AG04449 (cell line): ENCODE measurements around the gene NPFF.

Experiments
- CTCF ChIA-PET: fragments of 350-600 bp; formaldehyde crosslinking; extraction: SDS; loops from one replicate; lab custom pipeline; 2021; ENCODE audit warnings: antibody characterized with exemption; lab: Yijun Ruan, JAX
- POLR2A ChIA-PET: fragments of 400-600, 350-600 bp; formaldehyde crosslinking; extraction: SDS; loops from one replicate; lab custom pipeline; 2020; ENCODE audit warnings: antibody characterized with exemption, inconsistent platforms; lab: Yijun Ruan, JAX
- DNase-seq: peaks from one replicate; pipeline ENCODE4 v3.0.0-alpha.2; 2010; ENCODE audit warnings: low read depth, low spot score
- H3K4me3 ChIP-seq: 2 replicates; pipeline ENCODE4 v1.5.1; 2011; ENCODE audit warnings: low read depth, mild to moderate bottlenecking, control low read depth, low read length
- TF ChIP-seq, protein P1 (sequence below): IDR thresholded peaks from one replicate; pipeline ENCODE4 v1.5.1; 2011; ENCODE audit warnings: mild to moderate bottlenecking, moderate library complexity, low read length, control low read depth, inconsistent platforms; ENCODE audit not compliant: insufficient read depth; ENCODE audit errors: missing control alignments

Gene NPFF

DNA sequence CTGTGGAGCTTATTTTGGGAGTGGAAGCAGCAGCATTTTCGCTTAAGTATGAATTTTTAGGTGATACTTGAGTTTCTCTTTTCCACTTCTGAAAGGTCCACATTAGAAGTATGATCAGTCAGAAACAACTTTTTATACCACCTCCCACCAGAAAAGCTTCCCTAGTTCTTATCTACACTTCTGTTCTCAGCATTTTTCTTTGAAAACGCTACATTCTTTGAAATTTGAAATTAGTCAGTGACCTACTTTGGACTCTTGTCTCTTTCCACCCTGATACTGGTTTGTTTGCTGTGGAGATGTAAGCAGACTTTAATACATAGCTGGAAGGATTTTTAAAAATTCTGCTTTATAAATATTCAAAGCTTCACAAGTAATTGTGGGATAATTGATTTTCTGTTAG, 33.2 kb downstream of the NPFF start:
- CTCF ChIA-PET, result interaction anchor here (1.1 to 11.2 kb wide), 8 partner anchors 8 to 150 kb away, joined by 3 to 99 read pairs (median 4); partner anchors contain the start of genes NPFF and TARBP2
- no peak for DNase-seq
- TF ChIP-seq, protein P1, sequence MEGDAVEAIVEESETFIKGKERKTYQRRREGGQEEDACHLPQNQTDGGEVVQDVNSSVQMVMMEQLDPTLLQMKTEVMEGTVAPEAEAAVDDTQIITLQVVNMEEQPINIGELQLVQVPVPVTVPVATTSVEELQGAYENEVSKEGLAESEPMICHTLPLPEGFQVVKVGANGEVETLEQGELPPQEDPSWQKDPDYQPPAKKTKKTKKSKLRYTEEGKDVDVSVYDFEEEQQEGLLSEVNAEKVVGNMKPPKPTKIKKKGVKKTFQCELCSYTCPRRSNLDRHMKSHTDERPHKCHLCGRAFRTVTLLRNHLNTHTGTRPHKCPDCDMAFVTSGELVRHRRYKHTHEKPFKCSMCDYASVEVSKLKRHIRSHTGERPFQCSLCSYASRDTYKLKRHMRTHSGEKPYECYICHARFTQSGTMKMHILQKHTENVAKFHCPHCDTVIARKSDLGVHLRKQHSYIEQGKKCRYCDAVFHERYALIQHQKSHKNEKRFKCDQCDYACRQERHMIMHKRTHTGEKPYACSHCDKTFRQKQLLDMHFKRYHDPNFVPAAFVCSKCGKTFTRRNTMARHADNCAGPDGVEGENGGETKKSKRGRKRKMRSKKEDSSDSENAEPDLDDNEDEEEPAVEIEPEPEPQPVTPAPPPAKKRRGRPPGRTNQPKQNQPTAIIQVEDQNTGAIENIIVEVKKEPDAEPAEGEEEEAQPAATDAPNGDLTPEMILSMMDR, result no peak
- POLR2A ChIA-PET, result interaction anchor here (0.9 to 1.7 kb wide), 2 partner anchors 11 to 27 kb away, joined by 3 to 4 read pairs; no protein-coding TSS in a partner anchor
- H3K4me3 ChIP-seq, result no peak overlapping the region

DNA sequence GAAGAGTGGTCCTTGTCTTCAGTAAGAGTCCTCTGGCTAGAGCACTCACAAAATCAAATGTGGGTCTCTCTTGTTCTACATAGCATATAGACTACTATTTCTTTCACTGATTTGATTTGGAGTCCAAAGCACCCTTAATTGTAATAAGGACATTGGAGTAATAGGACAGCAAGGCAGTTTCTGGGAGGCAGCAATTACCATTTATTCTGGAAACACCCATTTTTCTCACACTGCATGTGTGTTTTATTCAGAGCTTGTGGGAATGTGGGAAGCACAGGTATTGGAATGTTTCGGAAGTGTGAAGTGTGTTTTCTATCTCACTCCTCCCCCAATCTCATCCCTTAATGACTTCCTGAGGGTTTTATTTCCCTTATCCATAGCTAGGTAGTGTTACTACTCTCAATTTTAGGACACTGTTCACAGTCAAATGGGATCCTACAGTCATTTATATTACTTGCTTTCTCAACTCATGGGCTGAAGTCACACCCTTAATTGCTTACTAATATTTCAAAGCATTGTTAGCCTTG, 35.2 kb downstream of the NPFF start:
- TF ChIP-seq, protein P1, result no peak
- no peak for DNase-seq
- H3K4me3 ChIP-seq, result no peak overlapping the region
- CTCF ChIA-PET, result interaction anchor here (0.7 to 11.2 kb wide), 4 partner anchors 16 to 120 kb away, joined by 3 to 99 read pairs (median 44); partner anchors contain the start of gene NPFF
- POLR2A ChIA-PET, result no interaction called here

DNA sequence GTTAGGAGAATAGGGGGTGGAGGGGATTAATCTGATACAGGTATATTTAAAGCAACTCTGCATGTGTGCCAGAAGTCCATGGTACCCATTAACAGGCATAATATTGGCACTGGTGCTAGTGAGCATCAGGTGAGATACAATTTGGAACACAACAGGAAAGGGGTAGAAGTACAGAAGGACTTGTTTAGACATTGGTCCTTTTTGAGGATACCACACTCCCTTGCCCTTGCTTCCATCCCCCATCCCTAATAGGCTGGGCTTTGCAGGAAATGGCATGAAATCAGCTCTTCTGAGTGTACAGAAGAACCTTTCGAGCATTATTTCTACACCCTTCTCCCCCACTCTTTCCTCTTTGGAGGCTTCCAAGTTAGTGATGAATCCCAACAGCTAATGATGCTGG, 39.0 kb downstream of the NPFF start:
- CTCF ChIA-PET, result interaction anchor here (1.2 to 2.9 kb wide), 3 partner anchors 8 to 11 kb away, joined by 4 to 11 read pairs (median 4); no protein-coding TSS in a partner anchor
- H3K4me3 ChIP-seq, result no peak overlapping the region
- DNase-seq, result no peak
- POLR2A ChIA-PET, result no interaction called here
- TF ChIP-seq, protein P1, result no peak

DNA sequence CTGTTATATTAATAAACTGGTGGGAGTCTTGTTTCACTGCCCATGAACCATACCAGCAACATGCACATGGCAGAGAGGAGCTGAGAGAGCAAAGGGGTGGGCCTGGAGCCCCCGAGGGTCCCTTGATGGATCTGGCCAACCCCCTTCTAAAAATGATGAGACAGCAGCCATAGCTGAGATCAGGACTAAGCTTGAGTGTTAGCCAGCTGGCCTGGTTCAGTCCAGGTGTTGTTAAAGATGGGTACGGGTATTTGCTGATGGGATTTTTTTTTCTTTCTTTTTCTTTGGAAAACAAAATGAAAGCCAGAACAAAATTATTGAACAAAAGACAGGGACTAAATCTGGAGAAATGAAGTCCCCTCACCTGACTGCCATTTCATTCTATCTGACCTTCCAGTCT, 39.4 kb downstream of the NPFF start:
- DNase-seq, result no peak
- H3K4me3 ChIP-seq, result no peak overlapping the region
- TF ChIP-seq, protein P1, result no peak
- ChIA-PET CTCF (interaction anchor here (1.2 to 2.9 kb wide), 3 partner anchors 9 to 12 kb away, joined by 4 to 11 read pairs (median 4); no protein-coding TSS in a partner anchor), POLR2A (no interaction called here)

DNA sequence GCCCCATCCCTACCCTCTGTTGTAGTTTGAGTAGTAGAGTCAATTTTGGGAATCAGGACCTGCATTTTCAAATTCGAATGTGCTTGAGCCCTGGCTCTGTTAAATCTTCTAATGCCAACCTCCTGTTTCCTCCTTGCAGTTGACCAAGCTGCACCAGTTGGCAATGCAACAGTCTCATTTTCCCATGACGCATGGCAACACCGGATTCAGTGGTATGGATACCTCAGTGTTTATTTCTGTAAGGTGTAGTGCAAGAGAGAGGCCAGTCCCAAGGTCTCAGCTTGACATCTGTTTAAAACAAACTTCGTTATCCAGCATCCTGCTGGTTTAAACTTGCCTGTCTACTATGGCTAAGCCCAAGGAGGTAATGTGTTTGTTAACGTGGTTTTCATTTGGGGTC, 40.2 kb downstream of the NPFF start:
- TF ChIP-seq, protein P1, result no peak
- CTCF ChIA-PET, result interaction anchor here (0.6 to 3.2 kb wide), 3 partner anchors 10 to 115 kb away, joined by 3 to 19 read pairs (median 11); no protein-coding TSS in a partner anchor
- POLR2A ChIA-PET, result no interaction called here
- DNase-seq, result no peak
- no peak overlapping the region for H3K4me3 ChIP-seq

DNA sequence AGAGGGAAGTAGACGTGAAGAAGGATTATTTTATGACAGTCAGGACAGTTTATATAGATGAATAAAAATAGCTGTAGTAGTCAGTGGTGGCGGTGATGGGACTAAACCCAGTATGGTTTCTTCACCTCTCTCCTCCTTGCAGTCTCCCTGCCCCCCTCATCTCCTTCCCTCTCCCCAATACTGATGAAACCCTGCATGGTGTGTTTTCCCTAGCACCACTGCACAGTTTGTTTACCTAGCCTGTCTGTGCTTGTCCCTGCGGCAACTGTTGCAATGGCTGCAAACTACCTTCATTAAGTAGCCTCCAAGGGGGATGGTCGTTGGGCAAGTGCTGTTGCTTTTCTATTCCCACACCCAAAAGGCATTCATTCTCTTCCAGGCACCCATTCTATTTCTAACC, 40.6 kb downstream of the NPFF start:
- ChIA-PET CTCF (interaction anchor here (0.6 to 3.2 kb wide), 3 partner anchors 10 to 114 kb away, joined by 3 to 19 read pairs (median 11); no protein-coding TSS in a partner anchor), POLR2A (no interaction called here)
- DNase-seq, result no peak
- no peak overlapping the region for H3K4me3 ChIP-seq
- TF ChIP-seq, protein P1, result no peak
